ENCODE measurements around the gene CAST. TPM values are rescaled to one million over a fixed set of nuclear protein-coding genes. Genes with fewer than 3 reads are reported as not detected.

CAST gene
- total RNA-seq, 5 donors from 2014 or later (not counting 1 experiment from before 2014, with no cell fraction given), result 166 to 238 (median 191) TPM

DNA sequence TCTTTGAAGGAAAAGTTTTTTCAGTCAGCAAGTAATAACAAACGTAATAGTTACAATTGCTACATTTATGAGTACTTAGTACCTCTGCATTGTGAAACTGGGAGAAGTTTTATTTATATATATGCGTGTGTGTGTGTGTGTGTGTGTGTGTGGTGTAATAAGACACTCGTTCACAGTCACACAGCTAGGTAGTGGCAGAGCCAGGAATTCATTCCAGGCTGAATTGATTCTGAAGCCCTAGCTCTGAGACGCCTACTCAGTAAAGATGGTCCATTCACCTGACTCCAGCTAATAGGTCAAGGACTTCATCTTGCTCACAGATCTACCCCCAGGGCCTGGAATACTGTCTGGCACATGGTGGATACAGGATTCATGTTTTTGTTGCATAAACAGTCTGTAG lies 13.6 kb upstream of the CAST start:
- no peak overlapping the region for H3K4me3 ChIP-seq (ENCODE audit: control insufficient read depth in 1 of 2, extremely low read depth in 1 of 2, low read length in 1 of 2)
- no peak overlapping the region for H3K27ac ChIP-seq (ENCODE audit: low read length)
- no peak for ATAC-seq (replicated peaks in 1 of 4)
- Mint-ChIP-seq H3K27me3 (no peaks in the 10 kb centered on the region), H3K36me3 (no peaks in the 10 kb centered on the region), H3K4me1 (peaks cover 0 to 2% (median 0%) of the 10 kb centered on the region in 3 donors), H3K27ac (no peak overlapping the region), H3K4me3 (no peak overlapping the region), H3K9me3 (no peaks in the 10 kb centered on the region)
- no peaks in the 10 kb centered on the region for H3K9me3 ChIP-seq
- ChIA-PET CTCF (interaction anchor here in 1 of 2 donors (0.6 to 1.0 kb wide), 2 partner anchors 47 to 299 kb away, joined by 4 read pairs; no protein-coding TSS in a partner anchor), POLR2A (interaction anchor here (0.6 kb wide), 2 partner anchors 9 to 14 kb away, joined by 3 to 4 read pairs; no protein-coding TSS in a partner anchor)
- H3K27me3 ChIP-seq (replicated peaks in 1 of 2; ENCODE audit: control insufficient read depth in 2 of 2, extremely low read depth in 1 of 2, insufficient read depth in 2 of 2, low read length in 1 of 2), result no peaks in the 10 kb centered on the region
- H3K36me3 ChIP-seq (ENCODE audit: control insufficient read depth in 2 of 2, extremely low read depth in 1 of 2, insufficient read depth in 1 of 2, low read length in 1 of 2), result no peaks in the 10 kb centered on the region
- DNase-seq, result no peak
- WGBS (ENCODE audit: insufficient coverage), result no CpG with 5 or more reads among the region's 4 CpGs
- no peaks in the 10 kb centered on the region for H3K4me1 ChIP-seq (ENCODE audit: control insufficient read depth in 1 of 2, extremely low read depth in 1 of 2, insufficient read depth in 2 of 2, low read length in 2 of 2)

GRCh38 chr5:96649251-96649662 lies 12.9 kb upstream of the CAST start:
- no peak overlapping the region for H3K27ac ChIP-seq (ENCODE audit: low read length)
- no peak overlapping the region for H3K4me3 ChIP-seq (ENCODE audit: control insufficient read depth in 1 of 2, extremely low read depth in 1 of 2, low read length in 1 of 2)
- CTCF ChIA-PET, result interaction anchor here in 1 of 2 donors (1.0 kb wide), 1 partner anchor 48 kb away, joined by 4 read pairs; no protein-coding TSS in a partner anchor
- H3K27me3 Mint-ChIP-seq, result peaks cover 1 to 6% of the 10 kb centered on the region in 2 donors
- ATAC-seq (replicated peaks in 1 of 4) (no peak), DNase-seq (no peak)
- POLR2A ChIA-PET, result interaction anchor here (0.6 kb wide), 2 partner anchors 9 to 14 kb away, joined by 3 to 4 read pairs; no protein-coding TSS in a partner anchor
- H3K9me3 ChIP-seq, result no peaks in the 10 kb centered on the region
- no peaks in the 10 kb centered on the region for H3K27me3 ChIP-seq (replicated peaks in 1 of 2; ENCODE audit: control insufficient read depth in 2 of 2, extremely low read depth in 1 of 2, insufficient read depth in 2 of 2, low read length in 1 of 2)
- no peaks in the 10 kb centered on the region for H3K36me3 ChIP-seq (ENCODE audit: control insufficient read depth in 2 of 2, extremely low read depth in 1 of 2, insufficient read depth in 1 of 2, low read length in 1 of 2)
- H3K4me3 Mint-ChIP-seq, result no peak overlapping the region
- H3K36me3 Mint-ChIP-seq, result no peaks in the 10 kb centered on the region
- no peaks in the 10 kb centered on the region for H3K9me3 Mint-ChIP-seq
- WGBS (ENCODE audit: insufficient coverage), result 96% methylated on average over 3 of the region's 3 CpGs
- H3K27ac Mint-ChIP-seq, result no peak overlapping the region
- H3K4me1 ChIP-seq (ENCODE audit: control insufficient read depth in 1 of 2, extremely low read depth in 1 of 2, insufficient read depth in 2 of 2, low read length in 2 of 2), result no peaks in the 10 kb centered on the region
- H3K4me1 Mint-ChIP-seq, result peaks cover 0 to 5% (median 2%) of the 10 kb centered on the region in 3 donors

- Mint-ChIP-seq H3K36me3 (no peaks in the 10 kb centered on the region), H3K4me1 (peaks cover 0 to 9% (median 5%) of the 10 kb centered on the region in 3 donors), H3K9me3 (no peaks in the 10 kb centered on the region), H3K27me3 (peaks cover 5 to 9% of the 10 kb centered on the region in 2 donors), H3K27ac (no peak overlapping the region), H3K4me3 (no peak overlapping the region)
- H3K27me3 ChIP-seq (replicated peaks in 1 of 2; ENCODE audit: control insufficient read depth in 2 of 2, extremely low read depth in 1 of 2, insufficient read depth in 2 of 2, low read length in 1 of 2), result no peaks in the 10 kb centered on the region
- 90% methylated on average over 3 of the region's 5 CpGs for WGBS (ENCODE audit: insufficient coverage)
- H3K4me1 ChIP-seq (ENCODE audit: control insufficient read depth in 1 of 2, extremely low read depth in 1 of 2, insufficient read depth in 2 of 2, low read length in 2 of 2), result no peaks in the 10 kb centered on the region
- no peaks in the 10 kb centered on the region for H3K36me3 ChIP-seq (ENCODE audit: control insufficient read depth in 2 of 2, extremely low read depth in 1 of 2, insufficient read depth in 1 of 2, low read length in 1 of 2)
- ATAC-seq (replicated peaks in 1 of 4) (no peak), DNase-seq (no peak)
- no peaks in the 10 kb centered on the region for H3K9me3 ChIP-seq
- CTCF ChIA-PET, result interaction anchor here in 1 of 2 donors (0.6 to 0.7 kb wide), 3 partner anchors 11 to 1115 kb away, joined by 3 to 6 read pairs (median 4); no protein-coding TSS in a partner anchor
- POLR2A ChIA-PET, result interaction anchor here in 1 of 2 donors (0.6 kb wide), 1 partner anchor 308 kb away, joined by 3 read pairs; no protein-coding TSS in a partner anchor
- no peak overlapping the region for H3K27ac ChIP-seq (ENCODE audit: low read length)
- no peak overlapping the region for H3K4me3 ChIP-seq (ENCODE audit: control insufficient read depth in 1 of 2, extremely low read depth in 1 of 2, low read length in 1 of 2)
These were observed 12.3 kb upstream of the CAST start for GRCh38 chr5:96649681-96650540.

- H3K27me3 Mint-ChIP-seq, result peaks cover 7 to 13% of the 10 kb centered on the region in 2 donors
- Histone ChIP-seq H3K4me3 (ENCODE audit: control insufficient read depth in 1 of 2, extremely low read depth in 1 of 2, low read length in 1 of 2) (no peak overlapping the region), H3K27ac (ENCODE audit: low read length) (no peak overlapping the region), H3K4me1 (ENCODE audit: control insufficient read depth in 1 of 2, extremely low read depth in 1 of 2, insufficient read depth in 2 of 2, low read length in 2 of 2) (peaks cover 0 to 2% of the 10 kb centered on the region in 2 experiments), H3K27me3 (replicated peaks in 1 of 2; ENCODE audit: control insufficient read depth in 2 of 2, extremely low read depth in 1 of 2, insufficient read depth in 2 of 2, low read length in 1 of 2) (no peaks in the 10 kb centered on the region), H3K9me3 (no peaks in the 10 kb centered on the region), H3K36me3 (ENCODE audit: control insufficient read depth in 2 of 2, extremely low read depth in 1 of 2, insufficient read depth in 1 of 2, low read length in 1 of 2) (no peaks in the 10 kb centered on the region)
- no peak overlapping the region for H3K27ac Mint-ChIP-seq
- ATAC-seq (replicated peaks in 1 of 4) (no peak), DNase-seq (no peak)
- no peaks in the 10 kb centered on the region for H3K9me3 Mint-ChIP-seq
- H3K4me1 Mint-ChIP-seq, result peaks cover 0 to 20% (median 15%) of the 10 kb centered on the region in 3 donors
- POLR2A ChIA-PET, result no interaction called here
- H3K4me3 Mint-ChIP-seq, result no peak overlapping the region
- WGBS (ENCODE audit: insufficient coverage), result 67% methylated on average over 1 of the region's 5 CpGs
- H3K36me3 Mint-ChIP-seq, result no peaks in the 10 kb centered on the region
- CTCF ChIA-PET, result no interaction called here
These were observed 11.1 kb upstream of the CAST start for GRCh38 chr5:96651047-96651446.

- POLR2A ChIA-PET, result interaction anchor here in 1 of 2 donors (2.2 kb wide), 1 partner anchor 11 kb away, joined by 5 read pairs; no protein-coding TSS in a partner anchor
- Histone ChIP-seq H3K9me3 (no peaks in the 10 kb centered on the region), H3K4me1 (ENCODE audit: control insufficient read depth in 1 of 2, extremely low read depth in 1 of 2, insufficient read depth in 2 of 2, low read length in 2 of 2) (peaks cover 0 to 8% of the 10 kb centered on the region in 2 experiments), H3K27me3 (replicated peaks in 1 of 2; ENCODE audit: control insufficient read depth in 2 of 2, extremely low read depth in 1 of 2, insufficient read depth in 2 of 2, low read length in 1 of 2) (no peaks in the 10 kb centered on the region), H3K4me3 (ENCODE audit: control insufficient read depth in 1 of 2, extremely low read depth in 1 of 2, low read length in 1 of 2) (no peak overlapping the region), H3K36me3 (ENCODE audit: control insufficient read depth in 2 of 2, extremely low read depth in 1 of 2, insufficient read depth in 1 of 2, low read length in 1 of 2) (no peaks in the 10 kb centered on the region), H3K27ac (ENCODE audit: low read length) (no peak overlapping the region)
- ATAC-seq (replicated peaks in 1 of 4), result peak in 3 of 4 experiments; percentile 46 to 57 (median 51)
- H3K27ac Mint-ChIP-seq, result no peak overlapping the region
- H3K4me1 Mint-ChIP-seq, result peaks cover 0 to 32% (median 26%) of the 10 kb centered on the region in 3 donors
- H3K36me3 Mint-ChIP-seq, result no peaks in the 10 kb centered on the region
- WGBS (ENCODE audit: insufficient coverage), result no CpG with 5 or more reads among the region's 4 CpGs
- peak in 4 of 35 experiments; percentile 3 to 20 (median 6) for DNase-seq
- H3K27me3 Mint-ChIP-seq, result peaks cover 10 to 13% of the 10 kb centered on the region in 2 donors
- no peak overlapping the region for H3K4me3 Mint-ChIP-seq
- CTCF ChIA-PET, result interaction anchor here (0.6 to 0.8 kb wide), 3 partner anchors 9 to 492 kb away, joined by 3 to 7 read pairs (median 5); no protein-coding TSS in a partner anchor
- H3K9me3 Mint-ChIP-seq, result no peaks in the 10 kb centered on the region
These were observed 10.0 kb upstream of the CAST start for GRCh38 chr5:96651948-96652753.
